HCT116 (cell line): ENCODE data around the gene RXYLT1.

Experiments
- ATF3 ChIP-seq: IDR thresholded peaks from 2 replicates; pipeline ENCODE4 v1.6.1; 2012
- CTCF ChIP-seq, 3 experiments: fragments of 200-600 bp in 1 of 3; sonication (generic) in 1 of 3; IDR thresholded peaks in 2 of 3; conservative IDR thresholded peaks in 1 of 3; 2 replicates each; pipeline ENCODE4 v1.5.1; 2012 to 2017; ENCODE audit warnings: low read depth in 2 of 3, low read length in 2 of 3, antibody characterized with exemption in 1 of 3, borderline replicate concordance in 1 of 3, control low read depth in 1 of 3, mild to moderate bottlenecking in 1 of 3, mixed read lengths in 1 of 3, mixed run types in 1 of 3, moderate library complexity in 1 of 3; ENCODE audit not compliant: insufficient read depth in 1 of 3
- EZH2 ChIP-seq: fragments of 200-600 bp; sonication (generic); IDR thresholded peaks from 2 replicates; pipeline ENCODE4 v1.6.1; 2017; ENCODE audit warnings: antibody characterized with exemption, mixed run types
- JUND ChIP-seq: IDR thresholded peaks from 2 replicates; pipeline ENCODE4 v1.6.1; 2012
- MAX ChIP-seq: IDR thresholded peaks from 2 replicates; pipeline ENCODE4 v1.6.1; 2012
- POLR2A ChIP-seq: IDR thresholded peaks from 2 replicates; pipeline ENCODE4 v1.7.0; 2011; ENCODE audit warnings: borderline replicate concordance; ENCODE audit not compliant: insufficient read depth, insufficient read length; ENCODE audit errors: extremely low read depth
- POLR2AphosphoS5 ChIP-seq: IDR thresholded peaks from 2 replicates; pipeline ENCODE4 v1.6.1; 2011; ENCODE audit warnings: mild to moderate bottlenecking, low read depth, low read length, moderate library complexity
- SIN3A ChIP-seq: IDR thresholded peaks from 2 replicates; pipeline ENCODE4 v1.6.1; 2012; ENCODE audit warnings: low read depth
- SRF ChIP-seq: IDR thresholded peaks from 2 replicates; pipeline ENCODE4 v1.6.1; 2012; ENCODE audit warnings: low read depth
- ZNF274 ChIP-seq: fragments of 200-500 bp; sonication (Bioruptor generic); IDR thresholded peaks from 2 replicates; pipeline ENCODE4 v1.6.1; 2014; ENCODE audit warnings: mild to moderate bottlenecking, low read depth, low read length, inconsistent platforms

GRCh38 chr12:63802012-63802608, 22.4 kb downstream of the RXYLT1 start:
- TF ChIP-seq ZNF274 (no peak), CTCF (IDR thresholded peaks at IDR 0.05 in 2 of 3, conservative IDR thresholded peaks at IDR 0.05 in 1 of 3; ENCODE audit: borderline replicate concordance in 1 of 3, insufficient read depth in 1 of 3, low read depth in 2 of 3, low read length in 2 of 3) (peak; percentile 48 to 63 (median 57); a peak in 5 of 6 replicates), POLR2AphosphoS5 (no peak), ATF3 (no peak), SRF (no peak), POLR2A (no peak), SIN3A (no peak), JUND (no peak), MAX (no peak), EZH2 (no peak)
